HG03457 (cell line): Measurements from ENCODE around the gene BRIX1.
"Not testable (repeated sequence)": the region's sequence is repeated elsewhere in the genome, so short reads cannot be mapped to it uniquely, and the experiment has no call there.

Experiments
- ATAC-seq: cut with Tn5 transposase; IDR thresholded peaks from one replicate; pipeline ENCODE4 v1.9.1; 2021; ENCODE audit warnings: moderate number of reproducible peaks; ENCODE audit not compliant: unreplicated experiment

BRIX1 gene

DNA sequence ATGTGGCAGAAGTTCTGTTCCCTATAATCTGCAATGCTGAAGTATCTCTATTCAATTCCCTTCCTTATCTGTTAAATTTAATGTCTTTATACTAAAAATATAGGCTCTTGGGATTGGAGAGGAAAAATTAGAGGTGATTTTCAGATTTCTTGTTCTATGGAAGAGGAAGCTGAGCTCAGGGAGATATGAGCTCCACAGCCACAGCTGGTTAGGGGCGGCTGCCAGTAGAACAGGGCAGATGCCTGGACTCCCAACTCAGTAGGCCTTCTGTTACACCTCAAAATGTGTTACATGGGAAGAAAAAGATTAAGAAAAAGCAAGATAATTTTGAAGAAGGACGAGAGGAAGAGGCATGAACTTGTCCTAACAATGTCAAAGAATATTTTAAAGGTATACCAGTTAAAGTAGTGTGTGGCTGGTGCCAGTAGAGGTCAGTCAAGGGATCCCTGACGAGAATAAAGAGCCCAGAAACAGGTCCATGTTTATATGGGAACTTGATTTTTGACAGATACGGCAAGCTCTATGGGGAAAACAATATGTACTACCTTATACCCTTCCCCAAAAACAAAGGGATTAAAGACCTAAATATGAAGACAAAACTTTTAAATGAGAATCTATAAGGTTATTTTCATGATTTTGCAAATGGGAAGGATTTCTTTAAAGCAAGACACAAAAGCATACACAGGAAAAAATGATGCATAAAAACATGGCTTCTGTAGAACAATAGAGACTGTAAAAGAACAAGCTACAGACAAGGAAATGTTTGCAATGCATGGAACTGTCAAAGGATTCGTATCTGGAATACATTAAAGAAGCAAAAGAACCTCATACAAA is 42.6 kb downstream of the BRIX1 start:
- ATAC-seq, result no peak

DNA sequence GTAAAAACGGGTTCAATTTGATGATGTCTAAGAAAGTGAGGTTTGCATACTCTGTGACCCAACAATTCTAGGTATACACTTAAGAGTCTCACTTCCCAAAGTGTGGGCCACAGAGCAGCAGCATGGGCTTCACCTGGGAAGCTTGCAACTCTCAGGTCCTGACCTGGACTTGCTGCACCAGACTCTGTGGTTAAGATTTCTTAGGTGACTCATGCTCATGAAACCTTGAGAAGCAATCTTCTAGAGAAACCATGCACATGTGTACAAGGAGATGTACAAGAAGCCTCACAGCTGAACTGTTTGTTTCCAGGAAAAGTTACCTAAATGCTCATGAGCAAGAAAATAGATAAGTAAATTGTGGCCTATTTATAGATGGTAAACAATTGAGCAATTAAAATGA is 43.8 kb downstream of the BRIX1 start:
- ATAC-seq, result peak; percentile 79

DNA sequence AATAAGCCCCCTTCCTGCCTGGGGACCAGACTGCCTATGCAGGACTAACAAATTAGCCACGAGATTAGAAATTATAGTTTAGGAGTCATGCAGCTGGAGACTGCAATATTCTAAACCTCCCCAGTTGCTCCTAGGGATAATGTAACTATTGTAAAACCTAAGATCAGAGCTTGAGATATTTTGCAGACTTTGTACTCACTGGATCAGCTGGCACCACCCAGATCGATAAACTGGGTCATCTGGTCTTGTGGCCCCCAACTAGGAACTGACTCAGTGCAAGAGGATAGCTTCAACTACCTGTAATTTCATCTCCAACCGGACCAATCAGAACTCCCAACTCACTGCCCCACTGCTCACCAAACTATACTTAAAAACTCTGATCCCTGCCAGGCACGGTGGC is 52.0 kb downstream of the BRIX1 start:
- no peak for ATAC-seq

DNA sequence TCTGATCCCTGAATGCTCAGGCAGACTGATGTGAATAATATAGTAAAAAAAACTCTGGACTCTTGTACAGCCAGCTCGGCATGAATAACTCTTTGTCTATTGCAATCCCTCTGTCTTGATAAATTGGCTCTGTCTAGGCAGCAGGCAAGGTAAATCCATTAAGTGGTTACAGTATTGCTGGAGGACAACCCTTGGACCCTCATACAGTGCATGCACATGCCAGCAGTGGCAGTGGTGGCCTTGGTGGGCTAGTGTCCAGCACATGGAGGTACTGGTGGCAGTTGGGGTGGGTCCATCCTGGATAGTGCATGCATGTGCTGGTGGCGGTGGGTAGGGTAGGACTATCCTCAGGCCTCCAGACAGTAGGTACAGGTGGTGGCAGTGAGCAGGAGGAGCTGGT is 52.7 kb downstream of the BRIX1 start:
- no peak for ATAC-seq

DNA sequence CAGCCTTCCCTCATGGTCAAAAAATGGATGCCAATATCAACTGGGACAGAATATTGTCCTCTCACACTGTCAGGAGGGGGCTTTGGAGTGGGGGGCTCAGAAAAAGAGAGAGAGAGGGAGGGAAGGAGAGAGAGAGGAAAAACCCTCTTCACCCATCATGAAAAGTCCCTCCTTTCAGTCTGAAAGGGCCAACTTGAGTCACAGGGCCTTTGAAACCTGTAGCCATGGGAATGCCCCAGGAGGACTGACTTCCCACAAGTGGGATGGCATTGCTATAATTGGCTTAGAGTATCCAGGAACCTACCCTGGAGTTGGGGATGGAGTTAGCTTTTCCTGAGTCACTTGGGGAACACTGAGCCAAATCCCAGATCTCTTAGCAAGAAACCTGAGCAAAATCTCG is 55.0 kb downstream of the BRIX1 start:
- no peak for ATAC-seq

DNA sequence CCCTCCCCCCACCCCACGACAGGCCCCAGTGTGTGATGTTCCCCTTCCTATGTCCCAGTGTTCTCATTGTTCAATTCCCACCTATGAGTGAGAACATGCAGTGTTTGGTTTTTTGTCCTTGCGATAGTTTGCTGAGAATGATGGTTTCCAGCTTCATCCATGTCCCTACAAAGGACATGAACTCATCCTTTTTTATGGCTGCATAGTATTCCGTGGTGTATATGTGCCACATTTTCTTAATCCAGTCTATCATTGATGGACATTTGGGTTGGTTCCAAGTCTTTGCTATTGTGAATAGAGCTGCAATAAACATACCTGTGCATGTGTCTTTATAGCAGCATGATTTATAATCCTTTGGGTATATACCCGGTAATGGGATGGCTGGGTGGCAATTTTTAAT is 56.1 kb downstream of the BRIX1 start:
- ATAC-seq, result not testable (repeated sequence)
